GM18870 (cell line): ENCODE data around the gene SERPINB11.
"Not testable (repeated sequence)": the region's sequence is repeated elsewhere in the genome, so short reads cannot be mapped to it uniquely, and the experiment has no call there.

ENCODE experiments used
- ATAC-seq: cut with Tn5 transposase; IDR thresholded peaks from one replicate; pipeline ENCODE4 v1.9.1; 2021; ENCODE audit warnings: moderate library complexity; ENCODE audit not compliant: unreplicated experiment

The SERPINB11 gene, protein sequence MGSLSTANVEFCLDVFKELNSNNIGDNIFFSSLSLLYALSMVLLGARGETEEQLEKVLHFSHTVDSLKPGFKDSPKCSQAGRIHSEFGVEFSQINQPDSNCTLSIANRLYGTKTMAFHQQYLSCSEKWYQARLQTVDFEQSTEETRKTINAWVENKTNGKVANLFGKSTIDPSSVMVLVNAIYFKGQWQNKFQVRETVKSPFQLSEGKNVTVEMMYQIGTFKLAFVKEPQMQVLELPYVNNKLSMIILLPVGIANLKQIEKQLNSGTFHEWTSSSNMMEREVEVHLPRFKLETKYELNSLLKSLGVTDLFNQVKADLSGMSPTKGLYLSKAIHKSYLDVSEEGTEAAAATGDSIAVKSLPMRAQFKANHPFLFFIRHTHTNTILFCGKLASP

DNA sequence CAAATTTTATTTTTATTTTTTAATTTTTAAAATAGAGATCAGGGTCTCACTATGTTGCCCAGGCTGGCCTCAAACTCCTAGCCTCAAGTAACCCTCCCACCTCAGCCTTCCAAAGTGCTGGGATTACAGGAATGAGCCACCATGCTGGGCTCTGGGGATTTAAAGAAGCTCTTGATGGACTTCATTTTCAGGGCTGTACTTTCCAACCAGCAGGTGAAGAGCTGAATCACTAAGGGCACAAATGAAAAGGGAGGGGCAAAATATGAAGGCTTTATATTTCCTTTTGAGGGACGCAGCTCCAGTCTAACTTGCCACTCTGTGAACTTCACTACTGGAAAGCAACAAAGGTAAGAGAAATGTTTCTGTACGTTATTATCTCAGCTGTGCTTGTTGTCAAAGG lies at the start of gene SERPINB11:
TSS of gene SERPINB11 (plus strand) at position 301 of the 400 bp plus-strand sequence. CDS start 7,234 bp downstream, outside the sequence.
- ATAC-seq, result no peak

DNA sequence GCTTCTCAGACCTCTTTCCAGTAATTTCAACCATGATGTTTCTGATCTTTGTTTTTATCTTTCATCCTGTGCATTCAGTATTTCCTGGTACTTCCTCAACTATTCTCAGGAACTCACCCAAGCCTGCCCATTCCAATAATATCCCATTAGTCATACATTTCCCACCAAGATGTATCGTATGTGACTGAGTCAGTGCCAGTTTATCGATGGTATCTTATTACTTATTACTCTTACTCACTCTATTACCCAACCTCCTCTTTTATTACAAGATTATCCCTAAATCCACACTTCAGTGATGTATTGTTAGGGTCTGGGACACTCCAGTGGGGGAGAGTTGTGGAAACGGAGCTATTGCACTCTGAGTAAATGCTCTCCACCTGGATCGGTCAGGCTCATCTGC lies 43.8 kb upstream of the SERPINB11 start:
- not testable (repeated sequence) for ATAC-seq

DNA sequence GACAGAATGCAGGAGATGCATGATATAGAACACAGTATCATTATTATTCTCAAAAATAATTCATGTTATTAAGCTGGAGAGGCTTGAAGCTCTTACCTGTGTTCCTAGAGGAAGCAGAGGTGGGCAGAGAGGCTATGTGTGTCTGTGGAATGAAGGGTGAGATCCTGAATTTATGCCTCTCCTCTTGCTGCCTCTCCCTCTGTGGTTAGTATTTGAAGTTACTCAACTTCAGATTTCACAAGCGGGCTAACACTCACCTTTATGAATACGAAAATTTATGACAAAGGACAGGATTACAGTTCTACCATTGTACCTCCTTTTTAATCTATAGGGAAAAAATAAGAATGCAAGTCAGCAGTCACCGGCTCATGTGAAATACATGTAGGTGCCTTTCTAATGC lies 41.0 kb upstream of the SERPINB11 start, which contains the start of gene SERPINB3:
TSS of gene SERPINB3 (minus strand) at position 144 of the 400 bp plus-strand sequence. CDS start 677 bp downstream, outside the sequence.
- ATAC-seq, result not testable (repeated sequence)

DNA sequence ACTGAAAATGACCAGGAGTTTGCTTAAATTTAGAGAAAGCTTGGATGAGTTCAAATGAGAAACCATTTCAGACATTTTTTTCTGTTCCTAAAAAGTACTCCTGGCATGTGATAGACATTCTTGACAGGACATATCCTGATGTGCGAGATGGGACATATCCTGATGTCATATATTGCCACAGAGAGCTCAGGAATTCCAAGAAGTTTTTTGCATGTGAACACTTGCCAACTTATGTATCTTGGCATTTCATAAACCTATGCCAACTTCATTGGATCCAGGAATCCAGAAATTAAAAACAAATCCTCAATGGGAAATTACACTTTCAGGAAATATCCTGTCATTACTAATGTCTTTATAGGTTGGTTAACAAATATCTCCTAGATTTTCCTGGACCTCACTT lies 38.2 kb upstream of the SERPINB11 start:
- ATAC-seq, result no peak

DNA sequence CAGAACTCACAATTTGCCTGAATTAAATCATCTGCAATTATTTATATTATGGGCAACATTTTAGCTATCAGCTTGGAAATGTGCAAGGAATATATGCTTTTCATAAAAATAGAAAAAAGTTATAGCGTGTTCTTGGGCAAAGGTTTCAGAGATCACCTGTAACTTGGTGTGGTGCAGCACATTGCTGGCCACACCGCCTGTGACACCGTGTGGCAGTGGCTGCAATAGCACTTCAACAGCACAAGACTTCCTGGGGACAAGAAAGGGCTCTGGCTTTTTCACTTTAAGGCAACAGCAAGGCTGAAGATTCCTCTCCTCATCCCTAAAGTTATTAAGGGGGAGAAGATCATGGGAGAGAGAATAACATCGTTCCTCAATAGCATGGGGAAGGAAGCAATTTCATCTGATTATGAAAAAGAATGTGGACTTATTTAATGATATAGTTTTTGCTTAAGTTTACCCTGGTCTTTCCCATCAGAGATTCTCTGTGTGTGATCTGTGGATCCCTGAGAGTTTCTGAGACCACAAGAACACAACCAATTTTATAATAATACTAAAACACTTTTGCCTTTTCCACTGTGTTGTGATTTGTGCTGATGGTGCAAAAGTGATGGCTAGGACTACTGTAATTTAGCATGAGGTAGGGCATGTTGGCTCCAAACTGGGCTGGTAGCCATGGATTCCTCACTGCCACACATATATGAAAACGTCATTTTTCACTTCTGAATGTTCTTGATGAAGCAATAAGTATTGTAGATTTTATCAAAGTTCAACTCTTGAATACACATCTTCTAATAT lies 26.0 kb upstream of the SERPINB11 start:
- no peak for ATAC-seq

DNA sequence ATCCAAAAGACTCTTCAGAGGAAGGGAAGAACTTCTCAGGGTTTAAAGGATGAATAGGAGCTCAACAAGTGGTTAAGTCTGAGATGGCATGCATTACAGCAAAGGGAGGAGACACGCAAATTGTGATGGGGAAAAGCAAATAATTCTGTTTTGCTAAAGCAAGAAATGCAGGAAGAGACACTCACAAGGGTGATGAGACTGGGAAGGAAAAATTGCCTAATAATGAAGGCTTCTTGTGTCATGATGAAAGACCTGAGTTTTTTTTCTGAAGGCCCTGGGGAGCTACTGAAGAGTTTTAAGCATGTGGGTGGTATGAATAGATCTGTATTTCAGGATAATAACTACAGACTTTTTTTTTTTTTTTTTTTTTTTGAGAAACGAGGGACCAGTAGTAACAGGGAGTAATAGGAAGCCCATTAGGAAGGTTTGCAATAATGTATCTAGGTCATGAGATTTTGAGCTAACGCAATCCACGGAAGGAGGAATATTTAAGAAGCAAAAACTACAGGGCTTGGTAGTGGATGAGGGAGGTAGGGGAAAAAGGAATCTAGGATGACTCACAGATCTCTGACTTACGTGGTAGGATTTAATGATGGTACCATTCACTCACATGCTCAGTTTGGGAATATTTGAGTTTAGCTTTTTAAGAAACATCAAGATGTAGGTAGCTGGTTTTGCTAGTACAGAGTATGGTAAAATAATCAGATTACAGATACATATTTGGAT lies 25.1 kb upstream of the SERPINB11 start:
- ATAC-seq, result no peak

DNA sequence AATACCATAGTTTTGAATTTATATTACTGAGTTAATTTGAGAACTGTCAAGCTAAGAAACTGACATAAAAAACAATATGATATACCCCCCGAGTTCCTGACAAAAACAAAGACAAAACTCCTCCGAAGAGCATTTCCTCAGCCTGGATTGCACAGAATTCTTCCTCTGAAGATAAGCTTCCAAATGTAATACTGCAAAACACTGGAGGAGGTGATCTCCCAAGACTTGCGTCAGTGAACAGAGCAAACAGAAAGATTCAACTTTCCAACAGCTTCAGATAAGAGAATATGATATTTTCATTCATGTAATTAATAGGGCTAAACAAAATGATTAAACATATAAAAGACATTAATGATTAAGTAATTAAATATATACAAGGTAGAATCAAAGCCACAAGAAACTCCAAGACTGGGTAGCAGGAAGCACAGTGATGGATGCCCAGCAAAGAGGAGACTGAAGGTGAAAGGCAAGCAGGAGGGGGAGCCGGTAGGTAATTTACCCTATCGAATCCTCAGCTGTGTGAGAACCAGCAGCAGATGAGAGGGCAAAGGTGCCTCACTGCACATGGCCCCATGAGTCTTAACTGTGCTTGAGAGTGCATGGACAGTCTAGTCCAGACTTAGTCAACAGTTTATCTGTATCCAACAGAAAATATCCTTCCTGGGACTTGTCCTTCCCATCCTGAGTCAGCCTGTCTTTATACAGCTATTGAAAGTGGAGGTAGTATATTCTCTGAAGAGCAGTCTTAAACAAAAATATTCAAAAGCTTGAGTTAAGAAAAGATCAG lies 22.7 kb upstream of the SERPINB11 start:
- ATAC-seq, result no peak

DNA sequence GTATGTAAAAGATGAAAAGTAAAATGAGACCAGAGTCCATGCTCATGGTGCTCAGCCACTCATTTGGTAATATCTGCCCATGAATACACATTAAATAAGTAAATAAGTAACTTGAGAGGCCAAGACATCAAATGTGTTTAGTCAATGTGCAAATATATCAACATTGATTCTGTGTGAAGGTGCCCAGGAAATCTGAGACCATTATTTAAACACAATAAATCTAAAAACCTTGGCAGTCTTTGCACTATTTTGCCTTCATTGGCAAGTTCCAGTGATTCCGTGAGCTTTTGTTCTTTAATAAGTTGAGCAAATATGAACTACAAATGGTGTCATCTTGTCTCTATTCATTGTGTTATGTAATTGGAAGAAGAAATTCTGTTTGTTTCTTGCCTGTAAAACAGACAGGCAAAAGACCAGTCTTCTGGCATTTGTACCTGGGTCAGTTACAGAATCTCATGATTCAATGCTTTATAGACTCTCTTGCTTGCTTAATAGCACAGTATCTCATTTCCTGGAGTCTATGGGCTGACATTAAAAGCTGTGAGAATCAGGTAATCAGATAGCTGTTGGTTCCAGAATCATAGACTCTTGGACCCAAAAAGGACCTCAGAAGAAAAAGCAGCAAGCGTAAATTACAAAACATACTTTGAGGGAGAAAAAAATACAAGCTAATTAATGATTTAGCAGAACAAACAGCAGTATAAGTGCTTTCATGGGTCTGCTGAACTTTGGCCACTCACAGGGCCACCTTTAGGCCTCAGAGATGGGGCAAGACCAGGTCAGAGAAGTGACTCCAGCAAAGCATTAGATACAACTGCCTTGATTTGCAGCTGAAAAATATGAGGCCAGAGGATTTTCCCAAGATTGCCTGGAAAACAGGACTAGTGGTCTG lies 21.1 kb upstream of the SERPINB11 start:
- ATAC-seq, result no peak

DNA sequence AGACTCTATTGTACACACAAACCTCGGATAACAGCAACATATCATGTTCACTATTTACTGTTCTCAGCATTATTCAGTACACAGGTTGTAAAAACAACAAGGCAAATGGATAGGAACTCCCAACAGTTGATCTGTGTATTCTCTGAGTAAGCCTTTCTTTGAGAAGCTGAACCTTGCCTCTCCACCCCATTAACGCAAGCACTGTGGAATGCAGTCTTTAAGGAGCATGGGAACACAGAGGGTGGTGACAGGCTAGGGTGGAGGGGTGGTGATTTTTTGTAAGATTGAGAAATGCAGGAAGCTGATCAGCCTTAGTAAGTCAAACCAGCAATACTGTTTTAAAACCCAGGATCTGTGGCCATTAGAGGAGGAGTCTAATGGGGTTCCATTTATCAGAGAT lies 19.6 kb upstream of the SERPINB11 start:
- no peak for ATAC-seq

DNA sequence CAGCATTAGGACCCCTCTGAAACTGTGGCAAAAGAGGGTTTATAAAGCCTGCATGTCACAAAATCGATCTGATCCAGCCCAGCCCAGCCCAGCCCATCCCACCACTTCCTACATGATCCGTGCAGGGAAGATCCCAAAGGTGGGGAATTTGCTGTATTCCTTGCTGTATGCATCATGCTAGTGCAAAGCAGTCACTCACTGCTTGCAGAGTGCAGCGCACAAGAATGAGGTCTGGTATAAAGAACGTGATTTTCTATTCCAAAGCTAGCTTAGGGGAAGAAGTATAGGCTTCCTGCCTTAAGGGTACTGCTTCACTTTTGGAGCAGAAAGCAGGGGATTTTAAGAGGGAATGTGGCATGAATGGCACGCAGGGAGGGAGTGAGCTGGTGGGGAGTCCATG lies 18.9 kb upstream of the SERPINB11 start:
- ATAC-seq, result no peak

DNA sequence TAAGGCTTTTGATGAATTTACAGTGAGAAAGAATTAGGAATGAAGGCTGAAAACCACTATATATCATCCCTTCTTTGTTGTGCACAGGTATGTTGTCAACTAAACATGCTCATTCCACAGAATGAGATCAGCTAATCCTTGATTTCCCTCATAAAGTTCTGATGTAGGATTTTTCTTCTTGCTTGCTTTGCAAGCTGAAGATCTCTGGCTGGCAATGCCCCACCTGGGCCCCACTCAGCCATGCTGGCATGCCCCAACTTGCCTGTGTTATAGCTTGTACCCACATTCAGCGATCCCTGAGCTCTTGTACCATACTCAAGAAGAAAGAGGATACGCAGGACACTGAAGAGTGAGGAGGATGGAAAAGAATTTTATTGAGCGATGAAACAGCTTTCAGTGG lies 18.0 kb upstream of the SERPINB11 start:
- ATAC-seq, result no peak

DNA sequence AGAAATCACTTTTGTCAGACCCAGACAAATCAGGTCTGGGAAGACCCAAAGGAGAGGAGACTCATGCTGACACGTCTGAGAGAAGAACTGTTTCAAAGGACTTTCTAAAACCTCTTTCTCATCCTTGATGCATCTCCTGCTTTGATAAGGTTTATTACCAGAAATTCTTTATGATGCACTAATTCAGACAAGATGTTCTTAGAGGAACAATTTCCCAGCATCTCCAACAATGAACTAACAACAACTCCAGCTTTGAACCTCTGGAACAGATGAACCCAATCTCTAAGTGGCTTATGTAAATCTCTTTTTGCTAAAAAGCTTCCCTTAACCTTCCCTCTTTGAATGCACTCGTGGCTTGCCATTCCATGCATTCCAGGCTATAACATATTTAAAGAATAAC lies 15.9 kb upstream of the SERPINB11 start:
- ATAC-seq, result no peak

DNA sequence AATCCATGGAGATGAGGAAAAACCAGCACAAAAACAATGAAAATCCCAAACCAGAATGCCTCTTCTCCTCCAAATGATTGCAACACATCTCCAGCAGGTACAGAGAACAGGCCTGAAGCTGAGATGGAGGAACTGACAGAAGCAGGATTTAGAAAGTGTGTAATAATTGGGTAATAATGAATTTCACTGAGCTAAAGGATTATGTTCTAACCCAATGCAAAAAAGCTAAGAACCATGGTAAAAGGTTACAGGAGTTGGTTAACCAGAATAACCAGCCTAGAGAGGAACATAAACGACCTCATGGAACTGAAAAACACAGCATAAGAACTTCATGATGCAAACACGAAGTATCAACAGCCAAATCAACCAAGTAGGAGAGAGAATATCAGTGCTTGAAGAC lies 13.7 kb upstream of the SERPINB11 start:
- ATAC-seq, result no peak

DNA sequence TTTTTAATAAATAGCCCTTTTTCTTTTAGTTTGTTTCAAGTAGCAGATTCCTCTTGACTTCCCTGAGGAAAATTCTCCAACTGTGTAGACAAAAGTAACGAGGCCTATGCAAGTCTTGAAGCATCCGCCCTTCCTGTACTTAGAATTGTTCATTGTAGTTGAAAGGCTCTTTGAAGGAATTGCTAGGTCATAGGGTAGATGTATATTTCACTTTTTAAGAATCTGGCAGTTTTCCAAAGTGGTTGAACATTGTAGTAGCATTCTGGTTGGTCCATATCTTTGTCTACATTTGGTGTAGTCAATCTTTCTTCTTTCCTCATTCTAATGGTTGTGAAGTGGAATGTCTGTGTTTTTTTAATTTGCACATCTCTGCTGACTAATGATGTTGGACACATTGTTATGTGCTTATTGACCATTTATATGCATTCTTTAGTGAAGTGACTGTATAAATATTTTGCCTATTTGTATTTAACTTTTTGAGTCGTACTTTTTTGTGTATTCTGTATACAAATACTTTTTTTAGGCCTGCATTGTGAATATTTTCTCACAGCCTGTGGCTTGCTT lies 5.6 kb upstream of the SERPINB11 start:
- ATAC-seq, result no peak

DNA sequence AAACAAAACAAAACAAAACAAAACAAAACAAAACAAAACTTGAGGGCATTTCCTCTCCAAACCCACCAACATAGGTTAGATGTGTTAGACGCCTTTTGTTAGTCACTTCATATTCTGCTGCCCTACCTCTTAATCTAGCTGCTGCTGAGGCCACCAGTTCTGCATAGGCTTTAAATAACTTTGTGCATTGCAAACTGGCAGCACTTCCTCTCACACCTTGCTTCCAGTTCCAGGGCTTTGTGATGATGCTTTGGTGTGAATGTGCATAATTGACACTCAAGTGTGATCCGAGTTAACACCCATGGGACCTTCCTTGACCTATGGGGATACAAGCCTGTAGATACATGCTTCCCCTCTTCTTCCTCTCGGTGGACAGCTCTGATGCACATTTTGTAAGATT lies 2.3 kb upstream of the SERPINB11 start:
- no peak for ATAC-seq

DNA sequence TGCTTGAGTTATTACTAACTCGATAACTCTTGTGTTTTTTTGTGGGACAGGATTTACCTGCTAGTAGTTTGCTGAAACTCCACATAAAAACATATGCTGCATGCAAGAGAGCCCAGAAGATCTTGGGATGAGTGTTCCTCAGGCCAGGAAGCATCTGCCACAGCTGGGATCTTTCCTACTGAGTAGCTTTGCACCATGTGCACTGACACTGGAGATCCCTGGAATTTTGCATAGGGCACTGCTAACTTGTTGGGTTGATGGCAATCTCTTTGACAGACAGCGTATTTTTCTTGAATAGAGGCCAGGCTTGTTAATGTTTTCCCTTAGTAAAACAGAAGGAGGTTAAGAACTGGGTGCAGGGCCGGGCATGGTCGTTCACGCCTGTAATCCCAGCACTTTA lies 808 bp upstream of the SERPINB11 start:
- no peak for ATAC-seq

DNA sequence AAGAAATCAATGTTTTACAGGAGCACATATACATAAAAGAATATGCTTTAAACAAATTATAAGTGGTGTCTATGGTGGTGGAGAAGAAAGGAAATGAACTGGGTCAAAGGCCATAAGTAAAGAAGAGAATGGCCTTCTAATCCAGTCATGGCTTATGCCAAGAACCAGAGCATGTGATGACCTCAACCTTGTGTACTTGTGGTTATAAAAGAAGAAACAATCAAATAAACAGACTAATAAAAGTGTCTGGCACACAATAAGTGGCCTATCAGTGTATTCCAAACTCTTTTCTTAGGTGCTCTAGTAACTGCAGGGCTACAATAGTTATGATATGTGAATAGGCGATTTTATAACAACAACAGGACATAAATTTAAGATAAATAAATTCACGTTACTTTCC lies 2.6 kb downstream of the SERPINB11 start:
- ATAC-seq, result no peak

DNA sequence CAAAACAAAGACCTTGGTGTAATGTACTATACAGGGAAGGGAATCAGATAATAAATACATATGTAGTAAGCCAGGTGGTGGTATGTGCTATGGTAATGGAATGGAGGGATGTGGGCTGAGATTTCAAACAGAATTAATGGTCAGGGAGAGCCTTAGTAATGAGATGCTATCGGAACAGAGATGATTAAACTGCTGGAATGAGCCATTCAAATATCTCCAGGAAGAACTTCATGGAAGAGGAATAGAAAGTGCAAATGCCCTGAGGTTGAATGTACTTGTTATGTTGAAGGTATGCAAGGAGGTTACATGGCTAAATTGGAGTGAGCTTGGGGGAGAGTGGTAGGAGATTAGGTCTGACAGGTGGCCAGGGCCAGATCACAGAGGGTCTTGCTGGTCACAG lies 5.1 kb downstream of the SERPINB11 start:
- no peak for ATAC-seq

DNA sequence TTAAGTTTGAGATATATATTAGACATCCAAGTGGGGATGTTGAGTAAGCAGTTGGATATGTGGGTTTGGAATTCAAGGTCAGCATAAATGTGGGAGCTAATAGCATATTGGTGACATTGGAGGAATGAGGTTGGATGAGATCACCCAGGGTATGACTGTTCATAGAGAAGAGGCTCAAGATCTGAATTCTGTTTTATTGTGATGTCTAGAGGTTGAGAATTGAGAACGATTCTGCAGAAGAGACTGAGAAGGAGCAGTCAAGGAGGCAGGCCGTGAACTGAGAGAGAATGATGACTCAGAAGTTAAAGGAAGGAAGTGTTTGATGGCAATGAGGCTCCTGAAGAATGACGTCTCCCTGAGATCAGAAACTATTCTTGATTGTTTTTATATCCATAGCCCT lies 5.9 kb downstream of the SERPINB11 start:
- no peak for ATAC-seq
